ENCODE data around the gene TMEM151B. TPM values are rescaled to one million over a fixed set of nuclear protein-coding genes. Genes with fewer than 3 reads are reported as not detected.

Gene TMEM151B
- total RNA-seq, 4 donors from 2014 or later = 0.27 to 0.57 TPM; not detected in 2

GRCh38 chr6:44258921-44259320 lies 11.3 kb upstream of the TMEM151B start:
- Histone ChIP-seq H3K27me3 (no peaks in the 10 kb centered on the region), H3K4me3 (no peak overlapping the region), H3K36me3 (peaks cover 0 to 35% (median 0%) of the 10 kb centered on the region in 3 donors), H3K9me3 (no peaks in the 10 kb centered on the region), H3K4me1 (peaks cover 13 to 42% (median 20%) of the 10 kb centered on the region in 4 donors), H3K27ac (peak overlapping the region in 1 of 4 donors; percentile 99)
- peak in 1 of 3 donors; percentile 23 for DNase-seq
- TF ChIP-seq POLR2A (IDR thresholded peaks at IDR 0.05) (no peak), CTCF (IDR thresholded peaks at IDR 0.05) (no peak)

- Histone ChIP-seq H3K4me3 (no peak overlapping the region), H3K27me3 (no peaks in the 10 kb centered on the region), H3K27ac (peak overlapping the region in 1 of 4 donors; percentile 99), H3K36me3 (peaks cover 0 to 24% (median 0%) of the 10 kb centered on the region in 3 donors), H3K9me3 (no peaks in the 10 kb centered on the region), H3K4me1 (peaks cover 13 to 46% (median 21%) of the 10 kb centered on the region in 4 donors)
- DNase-seq = no peak
- TF ChIP-seq POLR2A (IDR thresholded peaks at IDR 0.05) = no peak
- TF ChIP-seq CTCF (IDR thresholded peaks at IDR 0.05) = no peak
Observed at GRCh38 chr6:44260011-44260410, 10.2 kb upstream of the TMEM151B start.

- no peaks in the 10 kb centered on the region for H3K27me3 ChIP-seq
- TF ChIP-seq CTCF (IDR thresholded peaks at IDR 0.05) (no peak), POLR2A (IDR thresholded peaks at IDR 0.05) (no peak)
- H3K4me1 ChIP-seq = peaks cover 13 to 46% (median 21%) of the 10 kb centered on the region in 4 donors
- peak overlapping the region in 1 of 4 donors; percentile 99 for H3K27ac ChIP-seq
- H3K36me3 ChIP-seq = peaks cover 0 to 20% (median 0%) of the 10 kb centered on the region in 3 donors
- H3K9me3 ChIP-seq = no peaks in the 10 kb centered on the region
- DNase-seq = peak in 1 of 3 donors; percentile 28
- H3K4me3 ChIP-seq = no peak overlapping the region
Observed at GRCh38 chr6:44260451-44261297, 9.6 kb upstream of the TMEM151B start.

- Histone ChIP-seq H3K9me3 (no peaks in the 10 kb centered on the region), H3K36me3 (peaks cover 0 to 20% (median 0%) of the 10 kb centered on the region in 3 donors), H3K27me3 (no peaks in the 10 kb centered on the region), H3K27ac (peak overlapping the region in 1 of 4 donors; percentile 99), H3K4me3 (no peak overlapping the region), H3K4me1 (peaks cover 10 to 40% (median 18%) of the 10 kb centered on the region in 4 donors)
- no peak for DNase-seq
- no peak for TF ChIP-seq CTCF (IDR thresholded peaks at IDR 0.05)
- TF ChIP-seq POLR2A (IDR thresholded peaks at IDR 0.05) = no peak
Observed at GRCh38 chr6:44261581-44261980, 8.7 kb upstream of the TMEM151B start.

GRCh38 chr6:44262467-44263353 lies 7.5 kb upstream of the TMEM151B start:
- no peaks in the 10 kb centered on the region for H3K27me3 ChIP-seq
- H3K27ac ChIP-seq = peak overlapping the region; percentile 9 to 99 (median 86)
- peak in 2 of 3 donors; percentile 30 to 34 for DNase-seq
- TF ChIP-seq CTCF (IDR thresholded peaks at IDR 0.05) = no peak
- no peak for TF ChIP-seq POLR2A (IDR thresholded peaks at IDR 0.05)
- H3K4me3 ChIP-seq = peak overlapping the region; percentile 69 to 83 (median 74)
- peaks cover 10 to 37% (median 16%) of the 10 kb centered on the region in 4 donors for H3K4me1 ChIP-seq
- no peaks in the 10 kb centered on the region for H3K9me3 ChIP-seq
- H3K36me3 ChIP-seq = peaks cover 0 to 20% (median 0%) of the 10 kb centered on the region in 3 donors
